ENCODE data around the gene DHX35.

Gene DHX35

GRCh38 chr20:38962044-38962927 is at the start of gene DHX35:
DHX35 (plus strand) TSS chr20:38962344; CDS start chr20:38962368, 24 bp downstream.
- Histone ChIP-seq H3K36me3 (ENCODE audit: control insufficient read depth in 1 of 2, insufficient read depth in 2 of 2, low read length in 2 of 2) (peaks cover 0 to 9% of the 10 kb centered on the region in 2 donors), H3K4me3 (ENCODE audit: low read depth in 1 of 2, low read length in 2 of 2) (peak within 1 kb of the TSS; percentile 90 to 93), H3K9me3 (ENCODE audit: control insufficient read depth in 1 of 2, low read length in 2 of 2) (no peaks in the 10 kb centered on the region), H3K27ac (ENCODE audit: low read length) (peak within 1 kb of the TSS; percentile 94), H3K4me1 (ENCODE audit: control insufficient read depth in 1 of 2, insufficient read depth in 2 of 2, low read length in 2 of 2) (peaks cover 6 to 23% of the 10 kb centered on the region in 2 donors), H3K27me3 (ENCODE audit: low read depth, low read length) (no peaks in the 10 kb centered on the region)

- Histone ChIP-seq H3K36me3 (ENCODE audit: control insufficient read depth in 1 of 2, insufficient read depth in 2 of 2, low read length in 2 of 2) (no peaks in the 10 kb centered on the region), H3K4me3 (ENCODE audit: low read depth in 1 of 2, low read length in 2 of 2) (no peak overlapping the region)
Measured at GRCh38 chr20:38915355-38915754, 46.8 kb upstream of the DHX35 start.

GRCh38 chr20:38917657-38918056 is 44.5 kb upstream of the DHX35 start:
- Histone ChIP-seq H3K36me3 (ENCODE audit: control insufficient read depth in 1 of 2, insufficient read depth in 2 of 2, low read length in 2 of 2) (no peaks in the 10 kb centered on the region), H3K27me3 (ENCODE audit: low read depth, low read length) (no peaks in the 10 kb centered on the region), H3K4me1 (ENCODE audit: control insufficient read depth in 1 of 2, insufficient read depth in 2 of 2, low read length in 2 of 2) (no peaks in the 10 kb centered on the region), H3K4me3 (ENCODE audit: low read depth in 1 of 2, low read length in 2 of 2) (no peak overlapping the region), H3K27ac (ENCODE audit: low read length) (no peak overlapping the region), H3K9me3 (ENCODE audit: control insufficient read depth in 1 of 2, low read length in 2 of 2) (no peaks in the 10 kb centered on the region)

More at GRCh38 chr20:38915355-38915754, 46.8 kb upstream of the DHX35 start:
- H3K27ac ChIP-seq (ENCODE audit: low read length), result no peak overlapping the region
- H3K9me3 ChIP-seq (ENCODE audit: control insufficient read depth in 1 of 2, low read length in 2 of 2), result no peaks in the 10 kb centered on the region
- no peaks in the 10 kb centered on the region for H3K4me1 ChIP-seq (ENCODE audit: control insufficient read depth in 1 of 2, insufficient read depth in 2 of 2, low read length in 2 of 2)
- no peaks in the 10 kb centered on the region for H3K27me3 ChIP-seq (ENCODE audit: low read depth, low read length)

- no peaks in the 10 kb centered on the region for H3K4me1 ChIP-seq (ENCODE audit: control insufficient read depth in 1 of 2, insufficient read depth in 2 of 2, low read length in 2 of 2)
- H3K9me3 ChIP-seq (ENCODE audit: control insufficient read depth in 1 of 2, low read length in 2 of 2), result no peaks in the 10 kb centered on the region
- no peaks in the 10 kb centered on the region for H3K36me3 ChIP-seq (ENCODE audit: control insufficient read depth in 1 of 2, insufficient read depth in 2 of 2, low read length in 2 of 2)
- H3K27ac ChIP-seq (ENCODE audit: low read length), result no peak overlapping the region
- H3K27me3 ChIP-seq (ENCODE audit: low read depth, low read length), result no peaks in the 10 kb centered on the region
- no peak overlapping the region for H3K4me3 ChIP-seq (ENCODE audit: low read depth in 1 of 2, low read length in 2 of 2)
Measured at GRCh38 chr20:38918172-38918571, 44.0 kb upstream of the DHX35 start.

DNA sequence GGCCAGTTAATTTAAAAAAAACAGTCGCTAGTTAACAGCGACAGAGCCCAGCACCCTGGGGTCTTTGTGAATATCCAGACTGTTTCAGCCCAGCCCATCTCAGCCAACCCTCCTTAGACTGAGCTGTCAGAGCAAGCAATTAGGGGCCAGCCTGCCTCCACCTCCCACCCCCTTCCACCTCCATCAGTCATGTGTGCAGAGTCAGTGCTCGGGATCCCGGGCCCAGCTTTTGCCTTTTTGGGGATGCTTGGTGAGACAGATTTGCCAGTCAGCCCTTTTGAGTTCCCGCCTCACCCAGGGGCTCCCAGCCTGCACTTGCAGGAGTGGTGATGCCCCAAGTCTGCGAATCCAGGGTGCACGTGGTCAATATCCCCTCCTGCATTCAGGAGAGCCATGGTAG is 42.5 kb upstream of the DHX35 start:
- Histone ChIP-seq H3K36me3 (ENCODE audit: control insufficient read depth in 1 of 2, insufficient read depth in 2 of 2, low read length in 2 of 2) (no peaks in the 10 kb centered on the region), H3K4me3 (ENCODE audit: low read depth in 1 of 2, low read length in 2 of 2) (no peak overlapping the region), H3K27ac (ENCODE audit: low read length) (no peak overlapping the region), H3K4me1 (ENCODE audit: control insufficient read depth in 1 of 2, insufficient read depth in 2 of 2, low read length in 2 of 2) (no peaks in the 10 kb centered on the region), H3K9me3 (ENCODE audit: control insufficient read depth in 1 of 2, low read length in 2 of 2) (no peaks in the 10 kb centered on the region), H3K27me3 (ENCODE audit: low read depth, low read length) (no peaks in the 10 kb centered on the region)

- Histone ChIP-seq H3K4me3 (ENCODE audit: low read depth in 1 of 2, low read length in 2 of 2) (no peak overlapping the region), H3K9me3 (ENCODE audit: control insufficient read depth in 1 of 2, low read length in 2 of 2) (no peaks in the 10 kb centered on the region), H3K4me1 (ENCODE audit: control insufficient read depth in 1 of 2, insufficient read depth in 2 of 2, low read length in 2 of 2) (no peaks in the 10 kb centered on the region), H3K27me3 (ENCODE audit: low read depth, low read length) (no peaks in the 10 kb centered on the region), H3K36me3 (ENCODE audit: control insufficient read depth in 1 of 2, insufficient read depth in 2 of 2, low read length in 2 of 2) (no peaks in the 10 kb centered on the region), H3K27ac (ENCODE audit: low read length) (no peak overlapping the region)
Measured at GRCh38 chr20:38920411-38920810, 41.7 kb upstream of the DHX35 start.

- H3K4me3 ChIP-seq (ENCODE audit: low read depth in 1 of 2, low read length in 2 of 2), result no peak overlapping the region
- H3K36me3 ChIP-seq (ENCODE audit: control insufficient read depth in 1 of 2, insufficient read depth in 2 of 2, low read length in 2 of 2), result no peaks in the 10 kb centered on the region
- H3K4me1 ChIP-seq (ENCODE audit: control insufficient read depth in 1 of 2, insufficient read depth in 2 of 2, low read length in 2 of 2), result no peaks in the 10 kb centered on the region
- H3K27ac ChIP-seq (ENCODE audit: low read length), result no peak overlapping the region
- H3K9me3 ChIP-seq (ENCODE audit: control insufficient read depth in 1 of 2, low read length in 2 of 2), result no peaks in the 10 kb centered on the region
- no peaks in the 10 kb centered on the region for H3K27me3 ChIP-seq (ENCODE audit: low read depth, low read length)
Measured at GRCh38 chr20:38920851-38921250, 41.3 kb upstream of the DHX35 start.

GRCh38 chr20:38924718-38925117 is 37.4 kb upstream of the DHX35 start:
- Histone ChIP-seq H3K4me3 (ENCODE audit: low read depth in 1 of 2, low read length in 2 of 2) (no peak overlapping the region), H3K9me3 (ENCODE audit: control insufficient read depth in 1 of 2, low read length in 2 of 2) (no peaks in the 10 kb centered on the region)

GRCh38 chr20:38926142-38926933 is 35.8 kb upstream of the DHX35 start, which contains the start of gene FAM83D:
FAM83D (plus strand) TSS chr20:38926417; CDS start chr20:38926443, 26 bp downstream.
- Histone ChIP-seq H3K4me1 (ENCODE audit: control insufficient read depth in 1 of 2, insufficient read depth in 2 of 2, low read length in 2 of 2) (peaks cover 0 to 9% of the 10 kb centered on the region in 2 donors), H3K36me3 (ENCODE audit: control insufficient read depth in 1 of 2, insufficient read depth in 2 of 2, low read length in 2 of 2) (no peaks in the 10 kb centered on the region), H3K9me3 (ENCODE audit: control insufficient read depth in 1 of 2, low read length in 2 of 2) (no peaks in the 10 kb centered on the region), H3K27me3 (ENCODE audit: low read depth, low read length) (no peaks in the 10 kb centered on the region), H3K4me3 (ENCODE audit: low read depth in 1 of 2, low read length in 2 of 2) (peak within 1 kb of the TSS; percentile 71 to 94), H3K27ac (ENCODE audit: low read length) (peak within 1 kb of the TSS; percentile 83)

More at GRCh38 chr20:38924718-38925117, 37.4 kb upstream of the DHX35 start:
- no peak overlapping the region for H3K27ac ChIP-seq (ENCODE audit: low read length)
- no peaks in the 10 kb centered on the region for H3K27me3 ChIP-seq (ENCODE audit: low read depth, low read length)
- no peaks in the 10 kb centered on the region for H3K36me3 ChIP-seq (ENCODE audit: control insufficient read depth in 1 of 2, insufficient read depth in 2 of 2, low read length in 2 of 2)
- peaks cover 0 to 9% of the 10 kb centered on the region in 2 donors for H3K4me1 ChIP-seq (ENCODE audit: control insufficient read depth in 1 of 2, insufficient read depth in 2 of 2, low read length in 2 of 2)

GRCh38 chr20:38926934-38927616 is 35.1 kb upstream of the DHX35 start:
- Histone ChIP-seq H3K9me3 (ENCODE audit: control insufficient read depth in 1 of 2, low read length in 2 of 2) (no peaks in the 10 kb centered on the region), H3K36me3 (ENCODE audit: control insufficient read depth in 1 of 2, insufficient read depth in 2 of 2, low read length in 2 of 2) (no peaks in the 10 kb centered on the region), H3K4me1 (ENCODE audit: control insufficient read depth in 1 of 2, insufficient read depth in 2 of 2, low read length in 2 of 2) (peaks cover 0 to 9% of the 10 kb centered on the region in 2 donors), H3K27me3 (ENCODE audit: low read depth, low read length) (no peaks in the 10 kb centered on the region), H3K27ac (ENCODE audit: low read length) (peak overlapping the region; percentile 83), H3K4me3 (ENCODE audit: low read depth in 1 of 2, low read length in 2 of 2) (peak overlapping the region; percentile 71 to 94)
